Liver (tissue), 9 donors: ENCODE results near the gene OR2V1. TPM values are rescaled to one million over a fixed set of nuclear protein-coding genes. Genes with fewer than 3 reads are reported as not detected.

ENCODE experiments used
- DNase-seq: peaks from one replicate; pipeline ENCODE4 v3.0.0-alpha.2; 2017; ENCODE audit warnings: low spot score
- H3K27ac ChIP-seq, 2 donors: one replicate each; pipeline ENCODE4 v1.7.0; 2013; ENCODE audit warnings: inconsistent platforms in 2 of 2, low read length in 2 of 2, control low read depth in 1 of 2, low read depth in 1 of 2, mild to moderate bottlenecking in 1 of 2
- H3K27me3 ChIP-seq, 4 donors: one replicate each; pipeline versions ENCODE4 v1.6.1 to v1.7.0; 2013; ENCODE audit warnings: low read length in 3 of 4, inconsistent platforms in 1 of 4, mild to moderate bottlenecking in 1 of 4, moderate library complexity in 1 of 4; ENCODE audit not compliant: control insufficient read depth in 4 of 4, insufficient read depth in 4 of 4
- H3K36me3 ChIP-seq, 4 donors: one replicate each; pipeline versions ENCODE4 v1.6.1 to v1.7.0; 2013; ENCODE audit warnings: low read length in 3 of 4, mild to moderate bottlenecking in 3 of 4, low read depth in 1 of 4, moderate library complexity in 1 of 4; ENCODE audit not compliant: control insufficient read depth in 4 of 4, insufficient read depth in 3 of 4
- H3K4me1 ChIP-seq, 4 donors: one replicate each; pipeline versions ENCODE4 v1.6.1 to v1.7.0; 2013; ENCODE audit warnings: low read length in 3 of 4, mild to moderate bottlenecking in 3 of 4, moderate library complexity in 1 of 4; ENCODE audit not compliant: control insufficient read depth in 4 of 4, insufficient read depth in 4 of 4
- H3K4me3 ChIP-seq, 3 donors: one replicate each; pipeline versions ENCODE4 v1.6.1 to v1.7.0; 2013; ENCODE audit warnings: low read length in 3 of 3, control low read depth in 1 of 3, low read depth in 1 of 3, mild to moderate bottlenecking in 1 of 3
- H3K9ac ChIP-seq, 2 donors: one replicate each; pipeline ENCODE4 v1.7.0; 2013; ENCODE audit warnings: low read length in 2 of 2, mild to moderate bottlenecking in 2 of 2, moderate library complexity in 2 of 2, control low read depth in 1 of 2, low read depth in 1 of 2
- H3K9me3 ChIP-seq, 4 donors: one replicate each; pipeline versions ENCODE4 v1.6.1 to v1.7.0; 2013; ENCODE audit warnings: low read length in 3 of 4; ENCODE audit not compliant: control insufficient read depth in 4 of 4
- ATF3 ChIP-seq: IDR thresholded peaks from 2 replicates; pipeline ENCODE4 v1.6.1; 2016; ENCODE audit warnings: antibody characterized with exemption
- CTCF ChIP-seq: fragments of 150-350 bp; IDR thresholded peaks from 2 replicates; pipeline ENCODE4 v1.5.1; 2017; ENCODE audit warnings: improper control_type of control experiment, low read depth, low read length; ENCODE audit not compliant: missing input control
- EGR1 ChIP-seq, 2 donors: IDR thresholded peaks; 2 replicates each; pipeline ENCODE4 v1.6.1; 2016 to 2018; ENCODE audit warnings: antibody characterized with exemption in 2 of 2, low read depth in 2 of 2
- FOXA1 ChIP-seq: IDR thresholded peaks from 2 replicates; pipeline ENCODE4 v1.6.1; 2016; ENCODE audit warnings: antibody characterized with exemption
- FOXA2 ChIP-seq: IDR thresholded peaks from 2 replicates; pipeline ENCODE4 v1.6.1; 2016; ENCODE audit warnings: antibody characterized with exemption
- GABPA ChIP-seq, 2 donors: IDR thresholded peaks in 1 of 2; conservative IDR thresholded peaks in 1 of 2; 2 replicates each; pipeline ENCODE4 v1.6.1; 2016; ENCODE audit warnings: antibody characterized with exemption in 2 of 2, mild to moderate bottlenecking in 1 of 2, moderate library complexity in 1 of 2
- HNF4A ChIP-seq, 2 donors: conservative IDR thresholded peaks; 2 replicates each; pipeline ENCODE4 v1.6.1; 2016; ENCODE audit warnings: antibody characterized with exemption in 2 of 2, mild to moderate bottlenecking in 2 of 2
- HNF4G ChIP-seq: IDR thresholded peaks from 2 replicates; pipeline ENCODE4 v1.6.1; 2016; ENCODE audit warnings: antibody characterized with exemption
- JUND ChIP-seq, 2 donors: IDR thresholded peaks; 2 replicates each; pipeline ENCODE4 v1.6.1; 2016; ENCODE audit warnings: antibody characterized with exemption in 2 of 2
- MAX ChIP-seq: IDR thresholded peaks from 2 replicates; pipeline ENCODE4 v1.6.1; 2016; ENCODE audit warnings: antibody characterized with exemption
- NR2F2 ChIP-seq: IDR thresholded peaks from 2 replicates; pipeline ENCODE4 v1.6.1; 2016; ENCODE audit warnings: antibody characterized with exemption
- RAD21 ChIP-seq, 2 donors: IDR thresholded peaks; 2 replicates each; pipeline ENCODE4 v1.6.1; 2016; ENCODE audit warnings: antibody characterized with exemption in 2 of 2, mild to moderate bottlenecking in 2 of 2
- REST ChIP-seq: IDR thresholded peaks from 2 replicates; pipeline ENCODE4 v1.6.1; 2016; ENCODE audit warnings: antibody characterized with exemption, mild to moderate bottlenecking
- RXRA ChIP-seq, 2 donors: IDR thresholded peaks; 2 replicates each; pipeline ENCODE4 v1.6.1; 2017 to 2018; ENCODE audit warnings: antibody characterized with exemption in 2 of 2, mild to moderate bottlenecking in 1 of 2
- SP1 ChIP-seq: IDR thresholded peaks from 2 replicates; pipeline ENCODE4 v1.6.1; 2018; ENCODE audit warnings: antibody characterized with exemption, mild to moderate bottlenecking
- TAF1 ChIP-seq: conservative IDR thresholded peaks from 2 replicates; pipeline ENCODE4 v1.6.1; 2016; ENCODE audit warnings: antibody characterized with exemption, mild to moderate bottlenecking
- YY1 ChIP-seq: IDR thresholded peaks from 2 replicates; pipeline ENCODE4 v1.6.1; 2016; ENCODE audit warnings: antibody characterized with exemption, mild to moderate bottlenecking
- ZBTB33 ChIP-seq: IDR thresholded peaks from 2 replicates; pipeline ENCODE4 v1.6.1; 2016; ENCODE audit warnings: antibody characterized with exemption
- WGBS: extraction: QIAGEN DNeasy Blood & Tissue Kit; methylation state at CpG from one replicate; pipeline ENCODE4 v1.1.7; 2013; 5-methylcytosine and 5-hydroxymethylcytosine counted together
- polyA plus RNA-seq, 2 donors: library from polyadenylated mRNA; stranded (reverse) in 1 of 2; unstranded in 1 of 2; fragments of 200-250 nt in 1 of 2; fragments of >200 nt in 1 of 2; fragmentation: Nextera tagmentation in 1 of 2; extraction: Ambion mirVana in 1 of 2; gene quantifications; one replicate each; pipeline versions ENCODE4 v1.2.1 to v1.2.3, GENCODE V29; 2013 to 2015
- total RNA-seq, 2 donors: library from RNA; depleted of rRNA; stranded (reverse); fragments of >200 nt; gene quantifications; one replicate each; pipeline ENCODE4 v1.2.3, GENCODE V29; 2014
- donor health status: healthy.
- donor health status: healthy.
- donor health status: healthy.
- donor health status: healthy.
- donor health status: healthy.

OR2V1 gene
- total and polyA plus RNA-seq, 4 donors = not detected

GRCh38 chr5:181166812-181167733 lies 36.1 kb upstream of the OR2V1 start:
- Histone ChIP-seq H3K27ac (no peak overlapping the region), H3K4me1 (peaks cover 0 to 3% (median 0%) of the 10 kb centered on the region in 4 donors), H3K4me3 (no peak overlapping the region), H3K9ac (no peak overlapping the region), H3K9me3 (no peaks in the 10 kb centered on the region), H3K27me3 (peaks cover 4 to 16% (median 11%) of the 10 kb centered on the region in 4 donors), H3K36me3 (no peaks in the 10 kb centered on the region)
- 67% methylated on average over 6 of the region's 6 CpGs for WGBS
- DNase-seq = no peak
- TF ChIP-seq YY1 (no peak), HNF4G (no peak), ZBTB33 (no peak), EGR1 (IDR thresholded peaks at IDR 0.05; ENCODE audit: low read depth in 2 of 2) (no peak), MAX (no peak), SP1 (no peak), HNF4A (conservative IDR thresholded peaks at IDR 0.05) (no peak)

- Histone ChIP-seq H3K36me3 (no peaks in the 10 kb centered on the region), H3K4me3 (no peak overlapping the region)
- 17% methylated on average over 50 of the region's 52 CpGs for WGBS
Measured at GRCh38 chr5:181164076-181164952, 33.3 kb upstream of the OR2V1 start.

More at GRCh38 chr5:181164076-181164952, 33.3 kb upstream of the OR2V1 start:
- no peaks in the 10 kb centered on the region for H3K4me1 ChIP-seq
- H3K27me3 ChIP-seq = peaks cover 3 to 8% (median 5%) of the 10 kb centered on the region in 4 donors
- TF ChIP-seq FOXA1 (no peak), GABPA (IDR thresholded peaks at IDR 0.05 in 1 of 2, conservative IDR thresholded peaks at IDR 0.05 in 1 of 2) (no peak), JUND (IDR thresholded peaks at IDR 0.05) (no peak), CTCF (no peak), TAF1 (no peak), HNF4G (no peak), MAX (no peak), SP1 (no peak), ATF3 (no peak), FOXA2 (no peak), NR2F2 (no peak), RXRA (IDR thresholded peaks at IDR 0.05) (no peak), HNF4A (conservative IDR thresholded peaks at IDR 0.05) (no peak), ZBTB33 (no peak), EGR1 (IDR thresholded peaks at IDR 0.05; ENCODE audit: low read depth in 2 of 2) (no peak), REST (no peak), RAD21 (IDR thresholded peaks at IDR 0.05) (no peak), YY1 (no peak)
- no peak for DNase-seq
- no peaks in the 10 kb centered on the region for H3K9me3 ChIP-seq
- no peak overlapping the region for H3K9ac ChIP-seq
- no peak overlapping the region for H3K27ac ChIP-seq
